Activated T-cell treated with anti-CD3 and anti-CD28 coated beads for 48 hours (primary cell): Measurements from ENCODE around the gene PGAM2.
"Not testable (repeated sequence)": the region's sequence is repeated elsewhere in the genome, so short reads cannot be mapped to it uniquely, and the experiment has no call there.

Source experiments
- DNase-seq: peaks from one replicate; pipeline ENCODE4 v3.0.0-alpha.2; 2020; ENCODE audit warnings: low read depth

Gene PGAM2

DNA sequence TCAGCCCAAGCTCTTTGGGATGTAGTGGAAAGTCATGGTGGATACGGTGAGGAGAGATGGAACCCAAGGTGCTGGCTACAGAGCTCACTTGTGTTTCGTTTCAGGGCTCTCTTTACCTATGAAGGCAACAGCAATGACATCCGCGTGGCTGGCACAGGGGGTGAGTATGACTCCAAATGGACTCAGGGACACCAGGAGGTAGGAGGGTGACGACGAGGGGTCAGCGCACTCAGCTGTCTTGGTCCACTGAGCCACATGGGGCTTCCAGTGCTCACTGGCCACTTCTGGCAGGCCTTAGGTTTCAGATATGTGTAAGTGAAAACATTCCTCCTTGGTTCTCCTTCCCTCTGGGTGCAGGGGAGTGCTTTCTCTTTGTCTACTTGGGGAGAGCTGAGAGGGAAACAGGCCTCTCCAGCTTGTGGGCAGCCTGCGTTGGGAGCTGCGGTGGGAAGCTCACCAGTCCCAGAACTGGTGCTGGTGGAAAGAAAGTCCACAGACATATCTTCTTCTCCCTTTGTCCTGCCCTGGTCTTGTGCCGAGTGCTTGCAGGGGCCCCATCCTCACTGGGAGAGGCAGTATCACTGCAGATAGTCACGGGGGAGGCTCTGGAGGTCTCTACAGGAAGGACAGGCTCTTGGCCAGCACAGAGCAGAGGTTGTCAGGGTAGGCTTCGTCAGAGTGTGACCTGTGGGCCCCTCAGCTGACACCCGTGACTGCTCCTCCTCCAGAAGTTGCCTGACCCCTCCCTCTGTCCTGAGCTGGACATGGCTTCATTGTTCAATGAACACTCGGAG is 15.0 kb downstream of the PGAM2 start:
- DNase-seq = no peak

DNA sequence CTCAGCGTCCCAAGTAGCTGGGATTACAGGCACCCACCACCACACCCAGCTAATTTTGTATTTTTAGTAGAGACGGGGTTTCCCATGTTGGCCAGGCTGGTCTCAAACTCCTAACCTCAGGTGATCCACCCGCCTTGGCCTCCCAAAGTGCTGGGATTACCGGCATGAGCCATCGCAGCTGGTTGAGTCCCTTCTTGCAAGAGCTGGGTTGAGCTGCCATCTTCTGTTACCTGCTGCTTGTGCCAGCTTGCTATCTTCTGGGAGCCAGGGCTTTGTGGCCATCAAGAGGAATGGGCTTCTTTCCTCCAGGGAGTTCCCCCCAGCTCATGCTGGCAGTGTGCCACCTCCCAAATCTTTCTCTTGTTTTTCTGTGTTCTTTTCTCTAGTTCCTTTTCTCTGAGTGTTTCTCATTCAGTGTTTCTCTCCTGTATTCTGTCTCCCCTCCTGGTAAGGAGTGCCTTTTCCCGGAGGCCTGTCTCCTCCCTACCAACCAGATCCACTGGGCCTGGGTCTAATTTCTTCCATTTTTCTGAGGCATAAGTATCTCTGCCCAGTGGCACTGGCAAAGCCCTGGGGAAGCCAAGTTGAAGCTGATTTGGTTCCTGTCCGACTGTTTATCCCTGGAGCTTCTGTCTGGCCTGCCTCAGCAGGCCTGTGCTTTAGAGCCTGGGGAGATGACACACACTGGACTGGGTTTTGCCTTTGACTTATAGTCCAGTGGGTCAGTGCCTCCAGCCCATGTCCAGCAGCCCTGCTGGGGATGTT is 17.2 kb downstream of the PGAM2 start:
- no peak for DNase-seq

DNA sequence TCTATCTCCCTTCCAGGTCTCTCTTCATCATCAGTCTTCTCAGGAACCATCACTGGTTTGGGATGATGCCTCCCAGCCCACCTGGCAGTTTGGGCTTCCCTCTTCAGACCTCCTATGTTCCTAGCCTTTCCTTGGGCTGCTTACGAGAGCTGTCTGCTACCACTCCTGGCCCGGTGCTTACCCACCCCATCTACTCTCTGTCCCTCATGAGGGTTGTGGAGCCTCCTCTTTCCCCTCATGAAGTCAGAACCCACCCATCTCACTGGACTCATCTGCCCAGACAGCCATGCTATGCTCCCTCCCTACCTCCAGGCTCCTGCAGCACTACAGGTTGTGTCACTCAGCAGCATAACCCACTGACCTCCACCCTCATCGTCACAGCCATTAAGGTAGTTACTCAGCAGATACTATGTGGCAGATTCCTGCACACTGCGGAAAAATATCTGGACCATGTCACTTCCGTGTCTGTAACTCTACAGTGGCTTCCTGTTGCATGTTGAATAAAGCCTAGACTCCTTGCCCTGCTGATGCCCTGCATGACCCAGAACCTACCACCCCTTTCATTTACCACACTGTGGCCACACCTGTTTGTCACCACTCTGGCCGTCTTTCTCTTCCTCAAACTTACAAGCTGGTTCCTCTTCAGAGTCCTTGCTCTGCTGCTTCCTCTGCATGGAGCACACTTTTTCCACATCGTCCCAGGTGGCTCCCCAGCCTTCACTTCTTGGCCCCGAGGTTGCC is 18.9 kb downstream of the PGAM2 start:
- no peak for DNase-seq

DNA sequence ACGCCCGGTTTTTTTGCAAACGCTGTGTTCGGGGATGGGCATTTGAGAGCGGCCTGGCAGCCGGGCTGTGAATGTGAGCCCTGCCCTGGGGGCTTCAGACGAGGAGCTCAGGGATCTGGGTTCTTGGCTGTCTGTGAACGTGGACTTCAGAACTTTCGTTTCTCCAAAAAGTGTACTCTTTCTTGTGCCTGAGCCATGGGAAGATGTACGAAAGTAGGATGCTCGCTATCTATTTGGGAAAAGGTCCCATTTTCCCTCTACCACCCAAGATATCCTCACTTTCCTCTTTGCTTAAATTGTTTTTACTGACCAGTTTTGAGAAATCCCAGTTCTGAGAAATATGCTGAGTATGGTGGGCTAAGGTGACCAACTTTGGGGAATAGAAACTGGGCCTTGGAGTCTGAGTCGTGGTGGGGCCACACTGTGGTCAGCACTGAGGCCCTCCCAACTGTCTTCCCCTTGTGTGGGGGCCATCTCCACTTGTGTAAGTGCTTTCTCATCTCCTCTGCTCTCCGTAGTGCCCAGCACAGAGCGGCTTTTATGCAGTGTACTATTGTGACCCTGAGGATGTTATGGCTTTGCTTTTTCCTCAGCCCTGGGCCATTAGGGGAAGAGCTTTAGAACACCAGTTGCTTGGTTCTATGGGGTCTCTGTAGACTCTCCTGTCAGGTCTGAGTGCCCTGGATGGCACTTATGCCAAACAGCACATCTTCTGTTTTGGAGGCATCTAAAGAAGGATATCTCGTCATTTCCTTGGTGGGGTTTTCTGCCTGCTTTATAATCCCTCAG is 19.9 kb downstream of the PGAM2 start:
- no peak for DNase-seq

DNA sequence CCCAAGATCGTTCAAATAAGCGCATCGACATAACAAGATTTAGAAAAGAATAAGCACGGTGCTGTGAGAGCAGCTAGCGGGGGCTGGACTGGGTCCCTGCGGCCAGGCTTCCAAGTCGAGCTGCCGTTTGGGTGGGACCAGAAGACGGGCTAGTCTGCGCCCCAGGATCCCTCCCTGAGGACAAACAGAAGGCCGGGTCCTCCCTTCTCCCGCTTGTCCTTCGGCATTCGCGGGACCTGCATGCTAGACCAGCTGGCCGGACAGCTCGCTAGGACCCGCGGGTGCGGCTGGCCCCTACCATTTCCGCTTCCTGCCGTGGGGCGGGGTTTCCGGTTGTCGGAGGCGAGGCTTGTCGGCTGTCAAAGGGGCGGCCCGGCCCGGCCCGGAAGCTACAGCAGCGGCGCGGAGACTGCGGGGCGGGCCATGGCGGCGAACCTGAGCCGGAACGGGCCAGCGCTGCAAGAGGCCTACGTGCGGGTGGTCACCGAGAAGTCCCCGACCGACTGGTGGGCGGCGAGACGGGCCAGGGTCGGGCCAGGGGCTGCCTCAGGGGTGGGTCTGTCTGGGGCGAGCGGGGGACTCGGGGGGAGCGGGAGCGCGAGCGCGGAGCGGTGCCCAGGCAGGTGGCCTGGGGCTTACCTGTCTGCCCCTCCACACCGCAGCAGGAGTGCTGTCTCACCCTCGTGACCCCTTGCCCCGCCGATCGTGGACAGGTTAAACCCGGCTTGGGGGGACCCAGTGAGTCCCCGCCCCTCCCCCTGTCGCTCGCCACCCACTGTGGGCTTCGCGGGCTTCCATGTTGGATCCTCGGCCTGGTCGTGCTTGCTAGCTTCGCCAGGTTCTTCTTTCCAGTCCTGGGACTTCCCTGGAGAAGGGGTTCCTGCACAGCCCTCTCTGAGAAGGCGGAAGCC is 20.8 kb downstream of the PGAM2 start, which contains the start of gene DBNL:
DBNL (plus strand) TSS at position 388 of the 911 bp plus-strand sequence; CDS start at position 424, 36 bp downstream.
- DNase-seq = peak; percentile 90

DNA sequence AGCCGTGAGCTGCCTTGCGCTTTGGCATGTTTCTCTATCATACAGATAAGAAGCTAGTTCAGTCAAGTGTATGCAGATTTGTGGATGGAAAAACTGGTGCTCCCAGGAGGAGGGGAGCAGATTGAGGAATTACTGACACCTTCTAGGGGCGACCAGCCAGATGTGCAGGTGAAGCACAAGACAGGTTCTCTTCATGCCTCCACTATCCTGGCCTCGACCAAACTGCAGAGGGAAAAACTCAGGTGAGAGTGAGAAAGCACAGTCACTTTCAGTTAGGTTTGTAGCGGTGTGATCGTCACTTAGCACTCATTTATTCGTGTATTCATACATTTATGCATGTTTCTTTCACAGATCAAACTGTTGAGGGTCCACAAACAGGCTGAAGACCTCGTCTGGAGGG is 21.5 kb downstream of the PGAM2 start:
- DNase-seq = no peak

DNA sequence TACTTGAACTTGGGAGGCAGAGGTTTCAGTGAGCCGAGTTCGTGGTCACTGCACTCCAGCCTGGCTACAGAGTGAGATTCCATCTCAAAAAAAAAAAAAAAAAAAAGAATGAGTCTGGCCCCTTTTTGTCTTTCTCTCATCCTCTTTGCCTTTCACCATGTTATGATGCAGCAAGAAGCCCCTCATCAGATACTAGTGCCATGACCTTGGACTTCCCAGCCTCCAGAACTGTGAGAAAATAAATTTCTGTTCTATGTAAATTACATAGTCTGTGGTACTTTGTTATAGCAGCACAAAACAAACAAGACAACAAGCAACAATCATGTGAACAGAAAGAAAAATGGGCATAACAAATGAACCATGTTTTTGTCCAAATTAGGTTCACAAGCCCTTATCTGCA is 23.1 kb downstream of the PGAM2 start:
- DNase-seq = no peak

DNA sequence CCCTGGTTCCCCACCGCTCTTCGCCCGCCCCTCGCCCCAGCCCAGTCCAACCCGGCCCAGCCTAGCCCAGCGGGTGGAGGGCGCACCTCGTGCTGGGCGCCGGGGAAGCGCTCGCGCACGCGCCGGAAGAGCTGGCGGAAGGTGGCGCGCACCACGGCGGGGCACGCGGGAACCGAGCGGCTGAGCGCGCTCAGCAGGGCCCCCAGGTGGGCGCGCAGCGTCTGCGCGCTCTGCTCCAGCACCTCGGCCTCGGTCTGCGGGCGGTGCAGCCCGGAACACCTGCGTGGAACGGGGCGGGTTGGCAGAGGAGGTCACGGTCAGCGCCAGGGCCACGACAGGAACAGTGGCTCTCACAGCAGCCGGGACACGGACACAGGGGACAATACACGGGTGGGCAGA is 24.9 kb downstream of the PGAM2 start:
- peak; percentile 68 for DNase-seq

DNA sequence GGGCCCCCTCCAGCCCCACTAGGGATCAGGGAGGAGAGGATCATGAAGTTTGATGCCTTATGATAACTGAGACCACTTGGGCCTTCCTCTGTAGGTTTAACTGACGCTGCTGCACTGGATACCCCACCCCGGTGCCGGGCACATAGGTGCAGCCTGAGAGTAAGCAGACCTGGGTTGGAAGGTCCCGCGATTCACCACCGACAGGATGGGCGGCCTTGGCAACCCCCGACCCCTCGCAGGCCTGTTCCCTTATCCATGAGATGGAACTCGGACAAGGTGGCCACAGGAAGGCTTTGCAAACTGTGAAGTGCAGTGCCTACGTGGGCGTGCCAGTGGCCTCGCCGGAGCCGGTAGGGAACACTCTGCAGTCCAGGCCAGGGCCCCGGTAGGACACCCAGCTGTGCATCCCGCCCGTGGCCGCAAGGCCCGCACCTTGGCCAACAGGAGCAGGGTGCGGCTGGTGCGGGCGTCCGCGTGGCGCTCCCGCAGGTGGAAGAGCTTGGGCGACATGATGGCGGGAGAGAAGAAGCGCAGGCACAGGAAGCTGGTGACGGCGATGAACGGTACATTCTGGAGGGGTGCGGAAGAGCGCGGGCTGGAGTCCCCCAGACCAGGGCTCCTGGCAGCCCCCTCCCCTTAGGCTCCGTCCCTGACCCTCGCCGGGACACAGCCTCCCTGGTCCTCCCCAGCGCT is 25.4 kb downstream of the PGAM2 start:
- not testable (repeated sequence) for DNase-seq

DNA sequence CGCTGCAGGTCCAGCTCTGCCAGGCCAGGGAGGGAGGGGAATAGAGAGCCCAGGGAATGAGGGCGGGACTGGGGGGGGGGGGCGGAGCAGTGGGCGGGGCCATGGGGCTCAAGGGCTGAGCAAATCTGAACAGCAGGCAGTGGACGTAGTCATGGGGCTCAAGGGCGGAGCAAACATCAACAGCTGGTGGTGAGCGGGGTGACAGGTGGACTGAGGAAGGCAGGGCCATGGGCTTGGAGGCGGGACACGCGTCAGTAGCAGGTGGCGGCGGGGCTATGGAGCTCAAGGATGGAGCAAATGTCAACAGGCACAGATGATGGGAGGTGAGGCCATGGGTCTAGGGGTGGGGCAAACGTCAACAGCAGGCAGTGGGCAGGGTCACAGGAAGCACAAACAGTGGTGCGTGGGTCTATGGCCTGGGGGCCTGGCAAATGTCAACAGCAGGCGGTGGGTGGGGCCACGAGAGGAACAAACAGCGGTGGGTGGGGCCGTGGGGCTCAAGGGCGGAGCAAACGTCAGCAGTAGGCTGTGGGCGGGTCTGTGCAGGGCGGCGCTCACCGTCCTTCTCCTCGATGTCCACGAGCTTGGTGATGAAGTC is 26.3 kb downstream of the PGAM2 start:
- DNase-seq = peak; percentile 69

DNA sequence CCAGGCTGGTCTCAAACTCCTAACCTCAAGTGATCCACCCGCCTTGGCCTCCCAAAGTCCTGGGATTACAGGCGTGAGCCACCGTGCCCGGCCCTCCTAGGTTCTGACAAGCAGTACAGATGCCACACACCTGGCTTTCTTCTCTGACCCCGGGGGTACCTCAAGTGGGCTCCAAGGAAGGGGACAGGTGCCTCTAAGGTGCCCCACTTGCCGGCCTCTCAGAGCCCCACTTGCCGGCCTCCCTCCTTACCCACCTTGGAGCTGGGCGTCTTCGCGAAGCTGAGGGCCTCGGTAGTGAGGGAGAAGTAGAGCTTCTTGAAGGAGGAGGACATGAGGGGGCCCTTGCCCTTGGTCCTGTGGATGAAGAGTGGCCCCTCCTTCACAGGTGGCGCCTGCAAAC is 26.8 kb downstream of the PGAM2 start:
- not testable (repeated sequence) for DNase-seq

DNA sequence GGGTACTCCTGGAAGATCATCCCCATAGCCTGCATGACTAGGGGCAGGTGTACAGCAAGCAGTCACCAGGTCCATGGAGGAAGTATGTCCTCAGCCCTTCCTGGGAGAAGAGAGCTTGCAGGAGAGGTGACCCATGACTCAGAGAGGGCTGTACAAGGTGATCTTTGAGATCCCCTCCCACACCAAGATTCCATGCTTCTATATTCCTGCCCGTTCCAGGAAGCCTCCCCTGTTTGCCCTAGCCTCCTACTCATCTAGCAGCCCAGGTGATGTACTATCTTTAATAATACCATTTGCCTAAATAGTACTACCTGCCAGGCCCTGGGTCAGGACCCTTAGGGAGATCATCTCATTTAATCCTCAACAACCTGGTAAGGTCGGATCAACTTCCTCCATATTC is 27.4 kb downstream of the PGAM2 start:
- not testable (repeated sequence) for DNase-seq

DNA sequence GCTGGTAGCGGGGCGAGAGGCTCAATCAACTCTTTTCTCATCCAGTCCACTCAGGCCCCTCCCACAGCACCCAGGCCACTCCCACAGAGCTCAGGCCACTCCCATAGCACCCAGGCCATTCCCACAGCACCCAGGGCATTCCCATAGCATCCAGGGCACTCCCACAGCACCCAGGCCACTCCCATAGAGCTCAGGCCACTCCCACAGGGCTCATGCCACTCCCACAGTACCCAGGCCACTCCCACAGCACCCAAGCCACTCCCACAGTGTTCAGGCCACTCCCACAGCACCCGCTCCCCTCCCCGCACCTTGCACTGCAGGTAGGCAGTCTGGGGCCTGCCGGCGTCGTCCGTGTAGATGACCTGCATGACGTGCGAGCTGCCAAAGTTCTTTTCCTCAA is 29.0 kb downstream of the PGAM2 start:
- DNase-seq = peak; percentile 41

DNA sequence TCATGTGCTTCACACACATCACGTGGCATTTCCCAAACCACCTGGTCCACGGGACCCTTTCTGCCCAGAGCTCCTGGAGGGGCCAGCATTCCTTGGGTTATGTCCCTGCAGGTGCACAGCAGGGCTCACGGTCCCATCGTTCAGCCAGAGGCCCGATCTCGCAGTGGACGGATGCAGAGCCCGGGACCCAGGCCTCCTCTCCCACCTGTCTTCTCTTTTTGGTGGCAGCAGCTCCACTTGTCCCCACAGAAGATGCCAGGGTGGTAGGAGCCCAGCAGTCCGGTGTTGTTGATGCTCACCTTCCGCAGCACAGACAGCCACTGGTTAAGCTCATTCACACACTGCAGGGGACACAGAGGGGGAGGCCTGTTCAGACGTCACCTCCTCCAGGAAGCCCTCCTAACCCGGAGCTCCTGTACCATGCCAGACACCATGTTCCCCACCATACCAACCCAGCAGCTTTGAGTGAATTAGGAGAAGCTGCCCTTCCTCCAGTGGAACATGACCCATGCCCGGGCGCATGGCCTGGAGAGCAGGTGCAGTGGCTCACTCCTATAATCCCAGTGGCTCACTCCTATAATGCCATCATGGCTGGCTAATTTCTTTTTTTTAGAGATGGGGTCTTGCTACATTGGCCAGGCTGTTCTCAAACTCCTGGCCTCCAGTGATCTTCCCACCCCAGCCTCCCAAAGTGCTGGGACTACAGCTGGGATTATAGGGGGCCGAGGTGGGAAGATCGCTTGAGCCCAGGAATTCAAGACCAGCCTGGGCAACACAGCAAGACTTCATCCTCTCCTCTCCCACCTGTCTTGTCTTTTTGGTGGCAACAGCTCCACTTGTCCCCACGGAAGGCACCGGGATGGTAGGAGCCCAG is 31.2 kb downstream of the PGAM2 start:
- not testable (repeated sequence) for DNase-seq

DNA sequence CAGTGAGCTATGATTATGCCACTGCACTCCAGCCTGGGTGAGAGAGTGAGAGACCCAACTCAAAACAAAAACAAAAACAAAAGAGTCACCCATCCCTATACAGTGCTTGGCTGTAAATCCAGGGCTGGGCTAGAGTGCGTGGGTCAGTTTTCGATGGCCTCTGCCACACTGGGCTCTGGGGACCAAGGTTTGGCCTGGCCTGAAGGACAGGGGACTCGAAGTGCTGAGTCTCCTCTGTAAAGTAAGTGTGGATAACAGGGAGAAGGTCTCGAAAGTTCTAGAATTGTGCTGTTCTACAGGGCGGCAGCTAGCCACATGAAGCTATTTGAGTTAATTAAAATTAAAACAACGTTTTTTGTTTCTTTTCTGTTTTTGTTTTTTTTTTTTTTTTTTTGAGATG is 33.3 kb downstream of the PGAM2 start:
- DNase-seq = not testable (repeated sequence)

DNA sequence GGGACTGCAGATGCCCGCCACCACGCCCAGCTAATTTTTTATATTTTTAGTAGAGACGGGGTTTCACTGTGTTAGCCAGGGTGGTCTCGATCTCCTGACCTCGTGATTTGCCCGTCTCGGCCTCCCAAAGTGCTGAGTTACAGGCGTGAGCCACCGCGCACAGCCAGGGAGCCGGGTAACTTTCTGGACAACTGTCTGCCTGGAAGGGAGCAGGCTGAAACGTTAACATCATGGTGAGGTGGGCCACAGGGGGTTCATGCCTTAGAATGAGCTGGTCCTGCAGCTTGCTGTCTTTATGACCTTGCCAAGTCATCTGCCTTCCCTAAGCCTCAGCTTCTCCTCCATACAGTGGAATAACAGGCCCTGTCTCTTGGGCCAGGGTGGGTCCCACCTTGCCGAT is 34.0 kb downstream of the PGAM2 start:
- DNase-seq = not testable (repeated sequence)

DNA sequence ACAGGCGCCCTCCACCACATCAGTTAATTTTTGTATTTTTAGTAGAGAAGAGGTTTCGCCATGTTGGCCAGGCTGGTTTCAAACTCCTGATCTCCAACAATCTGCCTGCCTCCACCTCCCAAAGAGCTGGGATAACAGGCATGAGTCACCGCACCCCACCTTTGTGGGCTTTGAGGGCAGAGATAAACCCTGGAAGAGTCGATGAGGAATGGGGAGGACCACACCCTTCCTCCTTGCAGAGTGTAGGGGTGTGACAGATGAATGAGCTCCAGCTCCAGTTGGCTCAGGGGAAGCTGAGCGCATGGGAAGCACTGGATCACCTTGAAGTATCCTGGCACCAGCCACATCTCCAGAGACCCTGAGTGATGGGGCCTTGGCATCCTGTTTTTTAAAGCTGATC is 35.3 kb downstream of the PGAM2 start:
- DNase-seq = not testable (repeated sequence)

DNA sequence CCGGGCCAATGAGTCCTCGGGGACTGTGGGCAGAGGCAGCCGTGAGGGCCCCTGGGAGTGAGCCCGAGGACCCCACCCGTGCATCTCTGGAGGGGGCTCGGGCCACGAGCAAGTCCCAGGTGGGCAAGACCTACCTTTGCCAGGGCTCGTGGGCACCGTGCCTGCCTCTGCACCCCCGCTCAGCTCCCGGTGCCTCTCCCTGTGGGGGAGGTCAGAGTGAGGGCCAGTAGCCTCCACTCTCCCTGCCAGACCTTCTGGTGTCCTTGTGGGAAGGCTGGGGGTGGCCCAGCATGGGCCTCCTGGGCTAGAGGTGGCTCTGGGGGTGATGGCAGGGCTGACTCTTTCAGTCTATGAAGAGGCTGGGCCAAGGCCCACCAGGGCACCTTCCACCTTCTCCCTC is 35.9 kb downstream of the PGAM2 start:
- DNase-seq = not testable (repeated sequence)
